KMS-11 (cell line): ENCODE measurements around the gene MYO18A.

Source experiments
- H2AFZ ChIP-seq: fragments of 200-600 bp; sonication (generic); 2 replicates; pipeline ENCODE4 v1.6.1; 2016; ENCODE audit warnings: antibody characterized with exemption, mixed run types, low read depth
- H3K27ac ChIP-seq: fragments of 200-600 bp; sonication (generic); 2 replicates; pipeline ENCODE4 v1.6.1; 2016; ENCODE audit warnings: mild to moderate bottlenecking, mixed run types
- H3K27me3 ChIP-seq: fragments of 200-600 bp; sonication (generic); 2 replicates; pipeline ENCODE4 v1.6.1; 2017; ENCODE audit warnings: mild to moderate bottlenecking, low read depth, mixed run types, moderate library complexity; ENCODE audit not compliant: insufficient read depth
- H3K36me3 ChIP-seq: fragments of 200-600 bp; sonication (generic); 2 replicates; pipeline ENCODE4 v1.6.1; 2017; ENCODE audit warnings: mild to moderate bottlenecking, mixed run types; ENCODE audit not compliant: insufficient read depth
- H3K4me1 ChIP-seq: fragments of 200-600 bp; sonication (generic); 2 replicates; pipeline ENCODE4 v1.6.1; 2016; ENCODE audit warnings: mild to moderate bottlenecking, low read depth, mixed run types; ENCODE audit not compliant: poor library complexity, severe bottlenecking
- H3K4me2 ChIP-seq: fragments of 200-600 bp; sonication (generic); 2 replicates; pipeline ENCODE4 v1.7.0; 2016; ENCODE audit warnings: mild to moderate bottlenecking, mixed run types
- H3K4me3 ChIP-seq: fragments of 200-600 bp; sonication (generic); IDR thresholded peaks from 2 replicates; pipeline ENCODE4 v1.6.1; 2017; ENCODE audit warnings: low read depth, low read length, mixed read lengths; ENCODE audit not compliant: insufficient read depth
- H3K79me2 ChIP-seq: fragments of 200-600 bp; sonication (generic); 2 replicates; pipeline ENCODE4 v1.6.1; 2016; ENCODE audit warnings: low read depth, mixed run types; ENCODE audit not compliant: insufficient read depth
- H3K9ac ChIP-seq: fragments of 200-600 bp; sonication (generic); 2 replicates; pipeline ENCODE4 v1.6.1; 2016; ENCODE audit warnings: mild to moderate bottlenecking, mixed run types
- H4K20me1 ChIP-seq: fragments of 200-600 bp; sonication (generic); 2 replicates; pipeline ENCODE4 v1.6.1; 2016; ENCODE audit warnings: mild to moderate bottlenecking, mixed run types; ENCODE audit not compliant: insufficient read depth
- TF ChIP-seq, protein P1 (sequence below): fragments of 200-600 bp; sonication (generic); conservative IDR thresholded peaks from 2 replicates; pipeline ENCODE4 v1.6.1; 2017; ENCODE audit warnings: low read depth, mild to moderate bottlenecking, antibody characterized with exemption, low read length, moderate library complexity, mixed read lengths

MYO18A gene

DNA sequence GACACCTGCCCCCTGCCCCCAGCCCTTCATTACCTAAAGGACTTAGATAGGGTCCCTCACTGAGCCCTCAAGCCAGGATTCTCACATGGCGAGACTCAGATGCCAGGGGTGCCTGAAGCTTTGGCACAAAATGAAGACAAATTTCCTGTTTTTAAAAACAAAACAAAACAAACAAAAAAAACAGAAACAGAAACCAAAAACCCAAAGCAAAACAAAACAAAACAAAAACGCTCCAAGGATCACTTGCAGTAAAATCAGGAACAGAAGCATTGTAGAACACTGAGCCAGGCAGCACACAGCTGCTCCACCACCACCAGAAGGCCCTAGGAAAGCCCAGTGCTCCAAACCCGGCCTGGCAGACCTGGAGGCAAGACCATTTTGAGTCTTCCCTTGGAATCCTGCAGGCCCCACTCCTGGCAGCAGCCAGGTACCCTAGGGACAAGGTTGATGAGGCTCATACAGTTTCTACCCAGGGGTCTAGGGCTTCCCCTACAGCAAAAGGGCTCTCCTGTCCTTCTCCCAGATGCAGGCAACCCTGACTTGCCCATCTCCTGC lies 20.8 kb downstream of the MYO18A start:
- no peaks in the 10 kb centered on the region for H3K27me3 ChIP-seq
- TF ChIP-seq, protein P1, sequence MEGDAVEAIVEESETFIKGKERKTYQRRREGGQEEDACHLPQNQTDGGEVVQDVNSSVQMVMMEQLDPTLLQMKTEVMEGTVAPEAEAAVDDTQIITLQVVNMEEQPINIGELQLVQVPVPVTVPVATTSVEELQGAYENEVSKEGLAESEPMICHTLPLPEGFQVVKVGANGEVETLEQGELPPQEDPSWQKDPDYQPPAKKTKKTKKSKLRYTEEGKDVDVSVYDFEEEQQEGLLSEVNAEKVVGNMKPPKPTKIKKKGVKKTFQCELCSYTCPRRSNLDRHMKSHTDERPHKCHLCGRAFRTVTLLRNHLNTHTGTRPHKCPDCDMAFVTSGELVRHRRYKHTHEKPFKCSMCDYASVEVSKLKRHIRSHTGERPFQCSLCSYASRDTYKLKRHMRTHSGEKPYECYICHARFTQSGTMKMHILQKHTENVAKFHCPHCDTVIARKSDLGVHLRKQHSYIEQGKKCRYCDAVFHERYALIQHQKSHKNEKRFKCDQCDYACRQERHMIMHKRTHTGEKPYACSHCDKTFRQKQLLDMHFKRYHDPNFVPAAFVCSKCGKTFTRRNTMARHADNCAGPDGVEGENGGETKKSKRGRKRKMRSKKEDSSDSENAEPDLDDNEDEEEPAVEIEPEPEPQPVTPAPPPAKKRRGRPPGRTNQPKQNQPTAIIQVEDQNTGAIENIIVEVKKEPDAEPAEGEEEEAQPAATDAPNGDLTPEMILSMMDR, result no peak
- H3K4me3 ChIP-seq, result no peak overlapping the region
- no peak overlapping the region for H2AFZ ChIP-seq
- no peaks in the 10 kb centered on the region for H3K79me2 ChIP-seq
- no peak overlapping the region for H3K9ac ChIP-seq
- H3K27ac ChIP-seq, result no peak overlapping the region
- no peaks in the 10 kb centered on the region for H4K20me1 ChIP-seq
- no peaks in the 10 kb centered on the region for H3K4me1 ChIP-seq
- H3K36me3 ChIP-seq, result no peaks in the 10 kb centered on the region
- H3K4me2 ChIP-seq, result no peak overlapping the region

DNA sequence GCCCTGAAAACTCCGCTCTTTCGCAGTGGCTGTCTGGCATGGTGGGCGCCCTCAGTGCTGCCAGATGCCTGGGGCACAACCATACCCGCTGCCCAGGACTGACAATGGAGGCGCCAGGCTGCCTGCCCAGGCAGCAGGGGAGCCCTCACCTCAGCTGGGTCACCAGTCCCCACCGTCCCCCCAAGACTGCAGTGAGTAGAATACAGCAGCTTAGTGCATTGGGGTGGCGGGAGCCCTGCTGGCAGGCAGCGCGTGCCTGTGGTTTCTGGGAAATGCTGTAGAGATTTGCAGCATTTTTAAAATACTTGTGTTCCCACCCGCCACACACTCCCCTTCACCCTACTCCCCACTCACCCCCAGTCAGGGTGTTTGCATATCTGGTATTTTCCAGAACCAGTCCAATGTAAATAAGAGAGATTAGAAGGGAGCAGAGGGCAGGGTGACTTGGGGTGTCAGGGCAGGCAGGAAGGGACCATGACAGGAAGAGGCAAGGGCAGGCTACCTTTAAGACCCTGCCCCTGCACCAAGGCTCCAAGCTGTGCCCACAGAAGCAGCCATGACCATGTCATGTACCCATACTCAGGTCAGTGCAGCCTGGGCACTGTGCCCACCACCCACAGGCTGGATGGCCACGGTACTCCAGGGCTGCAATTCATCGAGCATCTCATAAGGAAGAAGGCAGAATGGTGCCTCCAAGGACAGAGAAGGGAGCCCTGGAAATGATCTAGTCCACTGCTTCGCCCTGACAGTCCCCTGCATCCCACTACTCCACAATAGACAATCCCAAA lies 21.5 kb downstream of the MYO18A start:
- Histone ChIP-seq H3K27me3 (no peaks in the 10 kb centered on the region), H3K4me3 (no peak overlapping the region), H3K36me3 (no peaks in the 10 kb centered on the region), H4K20me1 (no peaks in the 10 kb centered on the region), H3K79me2 (no peaks in the 10 kb centered on the region), H3K4me2 (no peak overlapping the region), H2AFZ (no peak overlapping the region), H3K9ac (no peak overlapping the region), H3K27ac (no peak overlapping the region), H3K4me1 (no peaks in the 10 kb centered on the region)
- TF ChIP-seq, protein P1, result no peak

DNA sequence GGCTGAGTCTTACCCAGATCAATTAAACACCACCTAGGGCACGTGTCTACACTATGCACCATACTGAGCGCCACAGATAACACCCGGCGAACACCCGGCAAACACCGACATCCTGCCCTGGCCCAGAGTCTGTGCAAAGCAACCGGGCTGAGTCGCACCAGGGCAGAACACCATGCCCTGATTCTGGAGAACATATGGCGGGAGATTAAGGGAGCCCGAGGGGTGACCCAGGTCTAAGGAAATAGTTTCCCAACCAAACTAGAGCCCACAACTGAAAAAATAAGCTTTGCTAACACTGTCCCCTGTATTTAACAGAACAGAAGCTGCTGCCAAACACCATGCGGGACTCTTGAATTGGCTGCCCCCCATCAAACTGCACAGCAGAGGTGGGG lies 22.1 kb downstream of the MYO18A start:
- Histone ChIP-seq H3K79me2 (no peaks in the 10 kb centered on the region), H3K36me3 (no peaks in the 10 kb centered on the region), H3K4me3 (no peak overlapping the region), H3K27ac (no peak overlapping the region), H3K27me3 (no peaks in the 10 kb centered on the region), H2AFZ (no peak overlapping the region), H4K20me1 (no peaks in the 10 kb centered on the region), H3K4me2 (no peak overlapping the region), H3K4me1 (no peaks in the 10 kb centered on the region), H3K9ac (no peak overlapping the region)
- TF ChIP-seq, protein P1, result no peak

DNA sequence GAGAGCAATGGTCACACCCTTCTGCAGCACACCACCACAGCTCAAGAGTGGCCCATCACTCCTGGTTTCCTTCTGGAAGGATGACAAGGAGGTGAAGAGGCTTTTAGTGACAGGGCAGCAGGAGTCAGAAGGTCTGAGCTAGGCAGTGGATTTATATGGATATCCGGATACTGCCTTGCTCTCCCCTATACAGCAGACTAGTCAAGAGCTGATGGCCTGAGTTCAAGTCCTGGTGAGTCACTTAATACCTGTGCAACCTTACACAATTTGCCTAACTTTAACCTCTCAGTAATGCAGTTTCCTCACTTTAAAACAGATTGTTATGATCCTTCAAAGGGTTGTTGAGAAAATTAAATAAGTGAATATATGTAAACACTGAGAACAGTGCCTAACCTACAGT lies 22.9 kb downstream of the MYO18A start:
- no peak overlapping the region for H3K4me3 ChIP-seq
- no peak overlapping the region for H3K27ac ChIP-seq
- no peak overlapping the region for H3K9ac ChIP-seq
- no peaks in the 10 kb centered on the region for H3K79me2 ChIP-seq
- no peak overlapping the region for H3K4me2 ChIP-seq
- H3K27me3 ChIP-seq, result no peaks in the 10 kb centered on the region
- TF ChIP-seq, protein P1, result no peak
- no peak overlapping the region for H2AFZ ChIP-seq
- H3K4me1 ChIP-seq, result no peaks in the 10 kb centered on the region
- no peaks in the 10 kb centered on the region for H4K20me1 ChIP-seq
- no peaks in the 10 kb centered on the region for H3K36me3 ChIP-seq
